Prostate gland (tissue), 2 donors: ENCODE results near the gene DICER1.

Experiments
- POLR2A ChIP-seq: fragments of 450-650 bp; IDR thresholded peaks from one replicate; pipeline ENCODE4 v1.6.1; 2016; ENCODE audit warnings: antibody characterized with exemption, mild to moderate bottlenecking
- POLR2AphosphoS5 ChIP-seq: sonication (generic); formaldehyde crosslinking; IDR thresholded peaks from one replicate; pipeline ENCODE4 v1.6.1; 2017; ENCODE audit warnings: antibody characterized with exemption
- TF ChIP-seq, protein P1 (sequence below), 4 experiments: fragments of 200-600 bp in 2 of 4; fragments of 450-650 bp in 2 of 4; sonication (generic) in 2 of 4; IDR thresholded peaks; 1 replicate in 3 of 4; 2 replicates in 1 of 4; pipeline ENCODE4 v1.5.1; 2016 to 2019; ENCODE audit warnings: antibody characterized with exemption in 4 of 4, mild to moderate bottlenecking in 2 of 4, moderate library complexity in 2 of 4

DNA sequence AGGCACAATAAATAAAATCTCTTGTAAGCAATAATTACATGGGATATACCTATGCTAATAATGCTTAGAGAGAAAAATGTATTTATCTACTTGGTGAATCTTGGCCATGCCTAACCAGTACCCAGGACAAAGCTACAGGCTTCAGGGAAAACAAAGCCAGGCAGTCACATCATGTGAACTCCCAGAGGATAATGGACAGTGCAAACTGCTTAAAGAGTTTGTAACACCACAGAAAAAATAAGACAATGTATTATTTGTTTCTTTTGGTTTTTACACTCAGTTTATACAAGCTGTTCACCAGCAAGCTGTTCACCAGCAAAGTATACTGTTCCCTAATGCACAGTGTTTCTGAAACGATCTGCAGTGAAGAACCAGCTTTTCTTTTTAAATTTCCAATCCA, 38.0 kb downstream of the DICER1 start:
- TF ChIP-seq, protein P1, sequence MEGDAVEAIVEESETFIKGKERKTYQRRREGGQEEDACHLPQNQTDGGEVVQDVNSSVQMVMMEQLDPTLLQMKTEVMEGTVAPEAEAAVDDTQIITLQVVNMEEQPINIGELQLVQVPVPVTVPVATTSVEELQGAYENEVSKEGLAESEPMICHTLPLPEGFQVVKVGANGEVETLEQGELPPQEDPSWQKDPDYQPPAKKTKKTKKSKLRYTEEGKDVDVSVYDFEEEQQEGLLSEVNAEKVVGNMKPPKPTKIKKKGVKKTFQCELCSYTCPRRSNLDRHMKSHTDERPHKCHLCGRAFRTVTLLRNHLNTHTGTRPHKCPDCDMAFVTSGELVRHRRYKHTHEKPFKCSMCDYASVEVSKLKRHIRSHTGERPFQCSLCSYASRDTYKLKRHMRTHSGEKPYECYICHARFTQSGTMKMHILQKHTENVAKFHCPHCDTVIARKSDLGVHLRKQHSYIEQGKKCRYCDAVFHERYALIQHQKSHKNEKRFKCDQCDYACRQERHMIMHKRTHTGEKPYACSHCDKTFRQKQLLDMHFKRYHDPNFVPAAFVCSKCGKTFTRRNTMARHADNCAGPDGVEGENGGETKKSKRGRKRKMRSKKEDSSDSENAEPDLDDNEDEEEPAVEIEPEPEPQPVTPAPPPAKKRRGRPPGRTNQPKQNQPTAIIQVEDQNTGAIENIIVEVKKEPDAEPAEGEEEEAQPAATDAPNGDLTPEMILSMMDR (IDR thresholded peaks at IDR 0.05) = no peak
- no peak for TF ChIP-seq POLR2A
- no peak for TF ChIP-seq POLR2AphosphoS5
